Measurements from ENCODE around the gene OSBPL8. TPM values are rescaled to one million over a fixed set of nuclear protein-coding genes. Genes with fewer than 3 reads are reported as not detected.

Gene OSBPL8
- total and polyA plus RNA-seq, 4 donors, result 6.9 to 32.5 (median 22.9) TPM

DNA sequence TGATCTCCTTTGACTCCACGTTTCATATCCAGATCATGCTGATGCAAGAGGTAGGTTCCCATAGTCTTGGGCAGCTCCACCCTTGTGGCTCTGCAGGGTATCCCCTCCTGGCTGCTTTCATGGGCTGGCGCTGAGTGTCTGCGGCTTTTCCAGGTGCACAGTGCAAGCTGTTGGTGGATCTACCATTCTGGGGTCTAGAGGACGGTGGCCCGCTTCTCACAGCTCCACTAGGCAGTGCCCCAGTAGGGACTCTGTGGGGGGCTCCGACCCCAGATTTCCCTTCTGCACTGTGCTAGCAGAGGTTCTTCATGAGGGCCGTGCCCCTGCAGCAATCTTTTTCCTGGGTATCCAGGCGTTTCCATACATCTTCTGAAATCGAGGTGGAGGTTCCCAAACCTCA, 199.3 kb downstream of the OSBPL8 start (continued):
- TF ChIP-seq, protein P1, sequence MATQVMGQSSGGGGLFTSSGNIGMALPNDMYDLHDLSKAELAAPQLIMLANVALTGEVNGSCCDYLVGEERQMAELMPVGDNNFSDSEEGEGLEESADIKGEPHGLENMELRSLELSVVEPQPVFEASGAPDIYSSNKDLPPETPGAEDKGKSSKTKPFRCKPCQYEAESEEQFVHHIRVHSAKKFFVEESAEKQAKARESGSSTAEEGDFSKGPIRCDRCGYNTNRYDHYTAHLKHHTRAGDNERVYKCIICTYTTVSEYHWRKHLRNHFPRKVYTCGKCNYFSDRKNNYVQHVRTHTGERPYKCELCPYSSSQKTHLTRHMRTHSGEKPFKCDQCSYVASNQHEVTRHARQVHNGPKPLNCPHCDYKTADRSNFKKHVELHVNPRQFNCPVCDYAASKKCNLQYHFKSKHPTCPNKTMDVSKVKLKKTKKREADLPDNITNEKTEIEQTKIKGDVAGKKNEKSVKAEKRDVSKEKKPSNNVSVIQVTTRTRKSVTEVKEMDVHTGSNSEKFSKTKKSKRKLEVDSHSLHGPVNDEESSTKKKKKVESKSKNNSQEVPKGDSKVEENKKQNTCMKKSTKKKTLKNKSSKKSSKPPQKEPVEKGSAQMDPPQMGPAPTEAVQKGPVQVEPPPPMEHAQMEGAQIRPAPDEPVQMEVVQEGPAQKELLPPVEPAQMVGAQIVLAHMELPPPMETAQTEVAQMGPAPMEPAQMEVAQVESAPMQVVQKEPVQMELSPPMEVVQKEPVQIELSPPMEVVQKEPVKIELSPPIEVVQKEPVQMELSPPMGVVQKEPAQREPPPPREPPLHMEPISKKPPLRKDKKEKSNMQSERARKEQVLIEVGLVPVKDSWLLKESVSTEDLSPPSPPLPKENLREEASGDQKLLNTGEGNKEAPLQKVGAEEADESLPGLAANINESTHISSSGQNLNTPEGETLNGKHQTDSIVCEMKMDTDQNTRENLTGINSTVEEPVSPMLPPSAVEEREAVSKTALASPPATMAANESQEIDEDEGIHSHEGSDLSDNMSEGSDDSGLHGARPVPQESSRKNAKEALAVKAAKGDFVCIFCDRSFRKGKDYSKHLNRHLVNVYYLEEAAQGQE (IDR thresholded peaks at IDR 0.05), result no peak
- TF ChIP-seq HNF4G (IDR thresholded peaks at IDR 0.05) (no peak), YY1 (IDR thresholded peaks at IDR 0.05) (no peak), GABPA (IDR thresholded peaks at IDR 0.05 in 1 of 2, conservative IDR thresholded peaks at IDR 0.05 in 1 of 2) (no peak)

DNA sequence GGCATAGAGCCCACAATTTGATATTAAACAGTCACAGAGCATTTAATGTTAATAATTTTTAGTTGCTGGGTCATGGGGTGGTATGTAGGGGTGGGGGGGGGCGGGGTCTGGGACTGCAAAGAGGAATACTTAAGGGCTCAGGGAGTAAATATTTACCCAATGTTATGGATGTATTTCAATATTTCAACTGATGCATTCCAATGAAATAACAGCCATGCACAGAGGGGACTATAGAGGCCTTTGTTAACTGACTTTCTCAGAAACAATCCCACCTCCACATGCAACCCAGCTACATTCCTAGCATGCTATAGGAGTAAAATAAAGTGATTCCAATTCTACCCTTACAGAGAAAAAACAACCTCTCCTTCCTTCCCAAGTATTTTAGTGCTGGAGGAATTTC, 203.5 kb downstream of the OSBPL8 start:
- WGBS, result 95% methylated on average over 1 of the region's 1 CpG
- Histone ChIP-seq H3K9ac (ENCODE audit: low read depth in 1 of 2, low read length in 2 of 2) (no peak overlapping the region), H3K27me3 (ENCODE audit: control insufficient read depth in 4 of 4, insufficient read depth in 4 of 4, low read length in 3 of 4) (no peaks in the 10 kb centered on the region), H3K4me1 (ENCODE audit: control insufficient read depth in 4 of 4, insufficient read depth in 4 of 4, low read length in 3 of 4) (no peaks in the 10 kb centered on the region), H3K36me3 (ENCODE audit: control insufficient read depth in 4 of 4, insufficient read depth in 3 of 4, low read depth in 1 of 4, low read length in 3 of 4) (peaks cover 0 to 15% (median 13%) of the 10 kb centered on the region in 4 donors), H3K9me3 (ENCODE audit: control insufficient read depth in 4 of 4, low read length in 3 of 4) (no peaks in the 10 kb centered on the region), H3K4me3 (ENCODE audit: low read depth in 1 of 3, low read length in 3 of 3) (no peak overlapping the region), H3K27ac (ENCODE audit: low read depth in 1 of 2, low read length in 2 of 2) (no peak overlapping the region)
- DNase-seq (ENCODE audit: low spot score), result no peak
- TF ChIP-seq NR2F2 (IDR thresholded peaks at IDR 0.05) (no peak), FOXA2 (IDR thresholded peaks at IDR 0.05) (no peak), RAD21 (IDR thresholded peaks at IDR 0.05) (no peak), RXRA (IDR thresholded peaks at IDR 0.05) (no peak), EGR1 (IDR thresholded peaks at IDR 0.05; ENCODE audit: low read depth in 2 of 2) (no peak), HNF4G (IDR thresholded peaks at IDR 0.05) (no peak), JUND (IDR thresholded peaks at IDR 0.05) (no peak), HNF4A (conservative IDR thresholded peaks at IDR 0.05) (no peak), SP1 (IDR thresholded peaks at IDR 0.05) (no peak)
- TF ChIP-seq, protein P2, sequence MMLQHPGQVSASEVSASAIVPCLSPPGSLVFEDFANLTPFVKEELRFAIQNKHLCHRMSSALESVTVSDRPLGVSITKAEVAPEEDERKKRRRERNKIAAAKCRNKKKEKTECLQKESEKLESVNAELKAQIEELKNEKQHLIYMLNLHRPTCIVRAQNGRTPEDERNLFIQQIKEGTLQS (IDR thresholded peaks at IDR 0.05), result no peak
- TF ChIP-seq, protein P1 (IDR thresholded peaks at IDR 0.05), result no peak

Measured in liver (tissue), 9 donors.